Ramos (cell line): ENCODE measurements around the gene BPIFB1.

Experiments used
- in situ Hi-C: fragments of 300-500 bp; cut with MboI; formaldehyde crosslinking; loops from one replicate; pipeline ENCODE4 v1.14.3; 2022; ENCODE audit warnings: low sequenced_read_pairs; ENCODE audit not compliant: unreplicated experiment

BPIFB1 gene, protein sequence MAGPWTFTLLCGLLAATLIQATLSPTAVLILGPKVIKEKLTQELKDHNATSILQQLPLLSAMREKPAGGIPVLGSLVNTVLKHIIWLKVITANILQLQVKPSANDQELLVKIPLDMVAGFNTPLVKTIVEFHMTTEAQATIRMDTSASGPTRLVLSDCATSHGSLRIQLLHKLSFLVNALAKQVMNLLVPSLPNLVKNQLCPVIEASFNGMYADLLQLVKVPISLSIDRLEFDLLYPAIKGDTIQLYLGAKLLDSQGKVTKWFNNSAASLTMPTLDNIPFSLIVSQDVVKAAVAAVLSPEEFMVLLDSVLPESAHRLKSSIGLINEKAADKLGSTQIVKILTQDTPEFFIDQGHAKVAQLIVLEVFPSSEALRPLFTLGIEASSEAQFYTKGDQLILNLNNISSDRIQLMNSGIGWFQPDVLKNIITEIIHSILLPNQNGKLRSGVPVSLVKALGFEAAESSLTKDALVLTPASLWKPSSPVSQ

GRCh38 chr20:33282991-33283555 lies at the start of gene BPIFB1:
BPIFB1 (plus strand) TSS chr20:33283214; CDS start chr20:33286074, 2,860 bp downstream.
- in situ Hi-C loops = no loop called here

GRCh38 chr20:33234050-33234449 lies 49.0 kb upstream of the BPIFB1 start:
- in situ Hi-C loops = no loop called here

DNA sequence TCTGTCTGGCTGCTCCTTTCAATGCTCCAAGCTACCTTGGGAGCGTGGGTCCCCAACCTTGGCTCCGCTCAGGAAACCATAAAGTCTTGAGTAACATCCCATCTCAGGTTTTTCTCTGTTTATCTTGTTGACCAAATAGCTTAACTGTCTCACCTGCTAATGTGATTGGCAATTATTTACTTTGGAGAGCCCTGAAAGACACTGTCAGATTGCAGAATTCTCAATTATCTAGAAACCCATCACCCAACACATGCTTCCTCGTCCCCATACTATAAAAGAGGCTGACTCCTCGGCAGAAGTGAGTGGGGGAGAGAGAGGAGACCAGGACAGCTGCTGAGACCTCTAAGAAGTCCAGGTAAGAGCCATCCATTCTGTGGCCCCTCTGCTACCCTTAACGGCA lies 47.3 kb upstream of the BPIFB1 start, which contains the start of gene BPIFA1:
BPIFA1 (plus strand) TSS at position 301 of the 400 bp plus-strand sequence. CDS start 1,716 bp downstream, outside the sequence.
- in situ Hi-C loops = no loop called here

GRCh38 chr20:33236351-33236750 lies 46.7 kb upstream of the BPIFB1 start:
- in situ Hi-C loops = no loop called here

GRCh38 chr20:33237989-33238388 lies 45.0 kb upstream of the BPIFB1 start:
- in situ Hi-C loops = no loop called here

DNA sequence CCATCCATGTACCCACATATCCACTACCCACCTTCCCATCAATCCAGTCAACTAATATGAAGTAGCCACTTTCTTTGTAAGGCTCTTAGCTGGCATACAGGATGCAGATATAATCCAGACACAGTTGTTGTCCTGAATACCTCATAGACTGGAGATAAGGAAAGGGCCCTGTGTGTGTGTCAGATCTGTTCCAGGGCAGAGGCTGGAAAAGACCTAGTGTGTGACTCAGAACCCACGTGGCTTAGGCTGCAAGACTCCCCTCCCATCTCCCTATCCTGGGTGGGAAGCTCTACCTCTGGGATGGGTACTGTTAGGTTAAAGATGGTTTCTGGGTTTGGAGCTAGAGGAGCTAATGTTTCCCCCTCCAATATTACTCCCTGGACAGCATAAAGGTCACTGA lies 43.6 kb upstream of the BPIFB1 start:
- in situ Hi-C loops = no loop called here

- in situ Hi-C loops = no loop called here
Observed at GRCh38 chr20:33239979-33240736, 42.9 kb upstream of the BPIFB1 start.

GRCh38 chr20:33240923-33241322 lies 42.1 kb upstream of the BPIFB1 start:
- in situ Hi-C loops = no loop called here

- in situ Hi-C loops = no loop called here
Observed at GRCh38 chr20:33242319-33243100, 40.5 kb upstream of the BPIFB1 start.

GRCh38 chr20:33246077-33246476 lies 36.9 kb upstream of the BPIFB1 start:
- in situ Hi-C loops = no loop called here

- in situ Hi-C loops = no loop called here
Observed at GRCh38 chr20:33249456-33249855, 33.6 kb upstream of the BPIFB1 start.

DNA sequence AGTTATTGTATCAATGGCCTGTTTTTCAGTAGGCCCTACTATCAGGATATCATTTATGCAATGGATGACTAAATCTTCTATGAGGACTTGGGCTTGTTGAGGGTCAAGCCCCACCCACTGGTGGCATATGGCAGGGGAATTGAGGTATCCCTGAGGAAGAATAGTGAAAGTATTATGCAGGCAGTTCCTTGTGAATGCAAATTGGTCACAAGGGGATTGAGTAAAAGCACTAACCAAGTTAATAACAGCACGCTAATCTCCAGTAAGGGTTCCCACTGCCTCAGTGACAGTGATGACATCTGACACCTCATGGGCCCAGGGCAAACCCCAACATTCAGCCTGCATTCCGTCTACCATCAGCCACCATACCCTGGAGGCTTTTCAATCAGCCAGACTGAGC lies 32.3 kb upstream of the BPIFB1 start:
- in situ Hi-C loops = no loop called here

- in situ Hi-C loops = no loop called here
Observed at GRCh38 chr20:33251496-33251895, 31.5 kb upstream of the BPIFB1 start.

- in situ Hi-C loops = no loop called here
Observed at GRCh38 chr20:33252460-33252859, 30.6 kb upstream of the BPIFB1 start.

GRCh38 chr20:33255005-33255404 lies 28.0 kb upstream of the BPIFB1 start:
- in situ Hi-C loops = no loop called here

GRCh38 chr20:33257237-33257636 lies 25.8 kb upstream of the BPIFB1 start:
- in situ Hi-C loops = no loop called here

DNA sequence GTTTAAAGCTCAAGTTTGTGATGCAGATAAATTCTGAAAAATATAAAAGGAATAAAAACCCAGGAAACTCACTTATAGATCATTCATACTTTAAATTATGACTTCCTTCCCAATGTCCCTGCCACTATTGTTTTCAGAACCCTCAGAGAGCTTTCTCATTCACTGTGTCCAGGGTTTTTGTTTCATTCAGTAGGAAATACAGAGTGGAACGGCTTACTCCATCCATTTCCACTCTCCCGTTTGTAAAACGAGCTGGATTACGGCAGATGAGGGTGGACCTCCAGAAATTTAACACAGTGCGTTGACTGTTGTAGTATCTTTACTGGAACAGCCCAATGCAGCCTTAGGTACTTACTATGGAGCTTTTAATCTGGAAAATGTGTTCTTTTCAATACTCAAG lies 23.6 kb upstream of the BPIFB1 start:
- in situ Hi-C loops = no loop called here

- in situ Hi-C loops = no loop called here
Observed at GRCh38 chr20:33261465-33261864, 21.5 kb upstream of the BPIFB1 start.

- in situ Hi-C loops = no loop called here
Observed at GRCh38 chr20:33262658-33263065, 20.4 kb upstream of the BPIFB1 start.

DNA sequence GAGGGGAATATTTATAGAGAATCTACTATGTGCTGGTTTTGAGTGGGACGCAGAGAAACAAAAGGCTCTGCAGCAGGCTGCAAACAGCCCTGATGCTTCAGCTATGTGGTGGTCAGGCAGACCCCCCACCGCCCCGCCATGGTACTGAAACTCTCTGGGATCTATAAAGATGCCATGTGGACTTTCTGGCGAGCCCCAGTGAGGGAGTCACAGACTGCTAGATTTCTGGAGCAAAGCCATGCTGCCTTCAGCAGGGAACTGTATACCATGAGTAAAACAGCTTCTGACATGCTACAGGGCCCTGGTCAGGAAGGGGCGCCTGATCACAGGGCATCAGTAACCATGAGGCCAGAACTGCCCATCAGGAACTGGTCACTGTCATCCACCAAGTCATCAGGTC lies 19.2 kb upstream of the BPIFB1 start:
- in situ Hi-C loops = no loop called here
